ENCODE data around the gene ALOX5.
"Not testable (repeated sequence)": the region's sequence is repeated elsewhere in the genome, so short reads cannot be mapped to it uniquely, and the experiment has no call there.

ALOX5 gene

DNA sequence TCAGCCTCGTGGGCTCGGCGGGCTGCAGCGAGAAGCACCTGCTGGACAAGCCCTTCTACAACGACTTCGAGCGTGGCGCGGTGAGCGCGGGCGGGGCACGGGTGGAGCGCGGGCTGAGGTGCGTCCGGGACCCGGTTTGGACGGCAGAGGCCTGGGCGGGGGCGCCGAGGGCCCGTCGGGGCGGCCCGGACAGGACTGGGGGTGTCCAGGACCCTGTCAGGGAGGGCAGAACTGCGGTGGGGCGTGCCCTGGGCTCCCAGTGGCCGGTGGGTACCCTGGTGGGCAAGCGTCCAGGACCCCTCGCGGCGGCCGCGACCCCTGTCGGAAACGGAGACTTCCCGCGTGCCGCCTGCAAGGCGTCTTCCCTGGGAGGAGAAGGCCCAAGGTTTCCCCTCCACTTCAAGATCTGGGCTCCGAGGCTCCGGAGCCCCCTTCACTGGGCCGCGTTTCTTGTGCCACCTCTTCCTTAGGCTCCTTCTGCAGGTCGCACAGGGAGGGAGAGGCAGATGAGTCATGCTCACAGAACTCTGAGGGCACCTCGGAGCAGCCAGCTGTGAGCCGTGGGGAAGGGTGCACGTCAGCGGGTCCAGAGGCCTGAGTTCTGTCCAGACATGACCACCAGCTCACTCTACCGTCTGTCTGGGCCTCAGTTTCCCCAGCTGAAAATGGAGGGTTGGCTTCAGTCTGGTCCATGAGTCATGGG, 485 bp downstream of the ALOX5 start:
- DNase-seq (ENCODE audit: low read depth in 2 of 2) = no peak

GRCh38 chr10:45375101-45375500, 1.1 kb downstream of the ALOX5 start:
- DNase-seq (ENCODE audit: low read depth in 2 of 2) = no peak

GRCh38 chr10:45375716-45376231, 1.8 kb downstream of the ALOX5 start:
- DNase-seq (ENCODE audit: low read depth in 2 of 2) = no peak

DNA sequence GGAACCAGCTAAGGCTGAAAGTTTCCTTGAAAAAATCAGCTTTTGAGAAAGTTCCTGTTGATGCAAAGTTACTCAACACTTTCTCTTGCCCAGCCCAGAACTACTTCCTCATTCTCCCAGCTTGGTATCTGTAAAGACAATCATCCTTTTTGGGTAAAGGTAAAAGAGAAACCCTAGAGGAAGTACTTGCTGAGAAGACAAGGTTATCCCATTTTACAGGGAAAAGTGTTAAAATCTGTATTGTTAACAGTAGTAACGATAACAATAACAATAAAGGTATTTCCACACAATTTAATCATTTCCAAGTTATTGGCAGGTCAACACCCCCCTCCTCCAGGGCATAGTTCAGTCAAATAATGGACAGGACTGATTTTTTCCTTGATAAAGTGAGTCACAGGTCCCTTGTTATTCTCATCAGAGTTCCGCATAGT, 2.4 kb downstream of the ALOX5 start:
- DNase-seq (ENCODE audit: low read depth in 2 of 2) = no peak

DNA sequence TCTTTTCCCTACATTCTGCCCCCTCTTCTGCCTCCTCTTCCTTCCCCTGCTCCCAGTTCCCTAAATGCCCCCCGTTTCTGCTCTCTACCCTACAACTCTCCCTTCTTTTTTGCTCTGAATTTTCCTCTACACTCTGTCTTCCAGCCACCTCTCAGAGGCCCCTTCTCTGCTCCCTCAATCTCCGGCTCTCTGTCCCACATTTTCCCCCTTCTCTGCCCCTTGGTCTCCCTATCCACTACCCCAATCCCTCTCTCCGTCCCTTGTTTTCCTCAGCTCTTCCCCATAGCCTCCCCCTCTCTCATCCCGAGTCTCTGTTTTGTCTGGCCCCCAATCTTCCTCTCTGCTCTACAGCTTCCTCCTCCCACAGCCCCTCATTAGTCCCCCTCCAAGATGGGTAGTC, 3.3 kb downstream of the ALOX5 start:
- DNase-seq (ENCODE audit: low read depth in 2 of 2) = no peak

GRCh38 chr10:45377858-45378257, 3.8 kb downstream of the ALOX5 start:
- no peak for DNase-seq (ENCODE audit: low read depth in 2 of 2)

DNA sequence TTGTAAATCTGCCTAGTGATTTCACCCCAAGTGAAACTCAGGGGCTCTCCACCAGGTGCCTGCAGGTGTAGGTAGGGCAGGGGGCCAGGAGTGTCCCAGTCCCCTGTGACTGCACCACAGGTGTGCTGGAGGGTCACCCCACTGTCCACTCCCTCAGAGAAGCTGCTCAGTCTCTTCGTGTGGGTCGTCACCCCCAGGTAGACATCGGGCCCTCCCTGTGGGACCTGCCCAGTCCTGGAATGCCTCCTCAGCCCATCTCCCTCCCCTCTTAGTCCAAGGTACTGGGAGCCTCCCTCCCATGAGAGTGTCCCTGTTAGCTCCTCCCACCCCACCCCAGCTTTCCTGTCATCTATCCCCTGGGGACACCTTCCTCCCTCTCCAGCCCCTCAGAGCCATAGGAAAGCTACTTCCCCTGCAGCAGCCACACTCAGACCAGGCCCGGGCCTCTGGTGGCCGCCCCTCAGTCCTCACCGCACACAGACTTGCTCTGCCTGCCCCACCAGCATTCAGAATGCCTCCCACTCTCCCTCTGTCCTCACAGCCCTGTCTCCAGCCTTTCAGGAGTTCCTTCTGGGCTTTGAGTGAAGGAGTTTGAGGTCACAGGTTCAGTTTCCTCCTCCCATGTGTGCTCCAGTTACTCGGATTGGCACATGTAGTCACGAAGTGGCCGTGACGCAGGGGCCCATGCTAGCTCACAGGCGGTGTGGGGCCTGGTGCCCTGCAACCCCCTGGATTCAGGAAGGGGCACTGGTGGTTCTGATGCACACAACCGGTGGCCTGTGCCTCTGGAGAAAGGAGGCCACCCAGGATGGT, 5.1 kb downstream of the ALOX5 start:
- DNase-seq (ENCODE audit: low read depth in 2 of 2) = no peak

DNA sequence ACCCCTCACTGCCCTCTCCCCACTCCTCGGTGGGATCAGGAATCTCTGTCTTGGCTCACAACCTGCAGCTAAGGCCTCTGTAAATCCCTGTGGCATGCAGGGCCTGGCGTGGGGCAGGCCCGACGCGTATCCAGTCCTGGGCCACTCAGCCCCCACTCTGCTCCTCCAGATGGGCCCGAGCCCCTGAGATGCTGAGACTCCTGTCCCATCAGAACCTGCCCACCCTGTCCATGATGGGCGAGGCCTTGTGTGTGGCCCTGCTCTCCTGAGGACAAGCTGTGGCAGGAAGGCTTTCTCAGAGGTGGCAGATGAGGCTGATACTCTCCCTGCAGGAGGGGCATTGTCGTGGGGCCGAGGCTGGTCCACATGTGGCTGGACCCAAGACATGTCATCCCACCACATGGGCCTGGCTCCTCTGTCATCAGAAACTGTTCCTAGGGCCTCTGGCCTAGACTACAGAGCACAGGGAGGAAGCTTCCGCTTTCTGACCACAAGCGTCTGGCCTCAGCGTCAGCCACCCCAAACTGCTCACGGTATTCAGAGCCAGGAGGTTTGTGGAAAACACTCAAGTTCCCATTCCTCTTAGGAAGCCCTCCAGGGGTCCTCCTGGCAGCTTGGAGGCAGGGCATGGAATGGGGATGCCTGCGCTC, 6.0 kb downstream of the ALOX5 start:
- no peak for DNase-seq (ENCODE audit: low read depth in 2 of 2)

DNA sequence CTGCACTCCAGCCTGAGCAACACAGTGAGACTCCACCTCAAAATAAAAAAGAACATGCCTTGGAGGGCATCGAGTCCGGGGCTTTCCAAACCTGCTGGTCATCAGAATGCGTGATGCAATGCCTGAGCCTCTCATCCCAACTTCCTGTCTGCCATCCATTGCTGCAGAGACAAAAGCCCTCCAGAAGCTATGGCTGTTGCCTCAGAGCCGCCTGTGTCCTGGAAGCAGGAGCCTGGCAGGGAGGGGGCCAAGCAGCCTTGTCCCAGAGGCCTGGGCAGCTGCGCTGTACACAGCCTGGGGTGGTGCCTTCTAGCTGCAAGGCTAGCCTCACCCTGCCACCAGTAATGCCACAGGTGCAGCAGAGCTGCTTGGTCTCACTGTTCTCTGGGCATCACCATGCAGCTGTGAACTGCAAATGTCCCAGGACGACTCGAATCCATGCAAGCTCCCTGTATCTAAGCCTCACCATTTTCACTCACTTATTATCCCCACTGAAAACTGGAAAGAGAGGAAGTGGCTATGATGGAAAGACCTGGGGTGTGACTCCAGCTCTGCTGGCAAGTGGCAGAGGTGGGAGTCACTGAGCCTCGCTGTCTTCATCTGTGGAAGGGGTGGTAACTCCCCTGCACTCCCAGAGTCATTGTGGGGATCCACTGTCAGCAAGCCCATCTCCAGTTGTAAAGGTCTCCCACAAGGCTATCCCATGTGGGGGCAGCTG, 7.0 kb downstream of the ALOX5 start:
- DNase-seq (ENCODE audit: low read depth in 2 of 2) = no peak

- no peak for DNase-seq (ENCODE audit: low read depth in 2 of 2)
Observed at GRCh38 chr10:45382591-45382990, 8.6 kb downstream of the ALOX5 start.

- no peak for DNase-seq (ENCODE audit: low read depth in 2 of 2)
Observed at GRCh38 chr10:45383682-45384330, 9.8 kb downstream of the ALOX5 start.

GRCh38 chr10:45386657-45387056, 12.6 kb downstream of the ALOX5 start:
- no peak for DNase-seq (ENCODE audit: low read depth in 2 of 2)

GRCh38 chr10:45387096-45387893, 13.3 kb downstream of the ALOX5 start:
- DNase-seq (ENCODE audit: low read depth in 2 of 2) = no peak

DNA sequence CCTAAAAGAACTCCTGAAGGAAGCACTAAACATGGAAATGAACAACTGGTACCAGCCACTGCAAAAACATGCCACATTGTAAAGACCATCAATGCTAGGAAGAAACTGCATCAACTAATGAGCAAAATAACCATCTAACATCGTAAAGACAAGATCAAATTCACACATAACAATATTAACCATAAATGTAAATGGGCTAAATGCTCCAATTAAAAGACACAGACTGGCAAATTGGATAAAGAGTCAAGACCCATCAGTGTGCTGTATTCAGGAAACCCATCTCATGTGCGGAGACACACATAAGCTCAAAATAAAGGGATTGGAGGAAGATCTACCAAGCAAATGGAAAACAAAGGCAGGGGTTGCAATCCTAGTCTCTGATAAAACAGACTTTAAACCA, 15.7 kb downstream of the ALOX5 start:
- not testable (repeated sequence) for DNase-seq (ENCODE audit: low read depth in 2 of 2)

DNA sequence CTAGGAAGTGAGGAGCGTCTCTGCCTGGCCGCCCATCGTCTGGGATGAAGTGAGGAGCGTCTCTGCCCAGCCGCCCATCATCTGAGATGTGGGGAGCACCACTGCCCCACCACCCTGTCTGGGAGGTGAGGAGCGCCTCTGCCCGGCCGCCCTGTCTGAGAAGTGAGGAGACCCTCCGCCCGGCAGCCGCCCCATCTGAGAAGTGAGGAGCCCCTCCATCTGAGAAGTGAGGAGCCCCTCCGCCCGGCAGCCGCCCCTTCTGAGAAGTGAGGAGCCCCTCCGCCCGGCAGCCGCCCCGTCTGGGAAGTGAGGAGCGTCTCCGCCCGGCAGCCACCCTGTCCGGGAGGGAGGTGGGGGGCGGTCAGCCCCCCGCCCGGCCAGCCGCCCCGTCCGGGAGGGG, 17.6 kb downstream of the ALOX5 start:
- DNase-seq (ENCODE audit: low read depth in 2 of 2) = not testable (repeated sequence)

GRCh38 chr10:45395554-45395953, 21.5 kb downstream of the ALOX5 start:
- DNase-seq (ENCODE audit: low read depth in 2 of 2) = no peak

- no peak for DNase-seq (ENCODE audit: low read depth in 2 of 2)
Observed at GRCh38 chr10:45398595-45398994, 24.6 kb downstream of the ALOX5 start.

DNA sequence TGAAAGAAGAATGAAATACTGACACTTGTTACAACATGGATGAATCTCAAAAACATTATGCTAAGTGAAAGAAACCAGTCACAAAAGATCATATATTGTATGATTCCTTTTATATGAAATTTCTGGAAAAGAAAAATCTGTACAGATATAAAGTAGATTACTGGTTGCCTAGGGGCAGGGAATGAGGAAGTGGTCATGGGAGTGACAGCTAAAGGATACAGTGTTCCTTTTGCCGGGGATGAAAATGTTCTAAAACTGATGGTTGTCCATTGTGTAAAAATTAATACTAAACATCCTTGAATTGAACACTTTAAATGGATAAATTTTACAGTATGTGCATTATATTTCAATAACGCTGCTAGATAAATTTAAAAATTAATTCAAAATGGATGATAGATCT, 25.1 kb downstream of the ALOX5 start:
- DNase-seq (ENCODE audit: low read depth in 2 of 2) = no peak

DNA sequence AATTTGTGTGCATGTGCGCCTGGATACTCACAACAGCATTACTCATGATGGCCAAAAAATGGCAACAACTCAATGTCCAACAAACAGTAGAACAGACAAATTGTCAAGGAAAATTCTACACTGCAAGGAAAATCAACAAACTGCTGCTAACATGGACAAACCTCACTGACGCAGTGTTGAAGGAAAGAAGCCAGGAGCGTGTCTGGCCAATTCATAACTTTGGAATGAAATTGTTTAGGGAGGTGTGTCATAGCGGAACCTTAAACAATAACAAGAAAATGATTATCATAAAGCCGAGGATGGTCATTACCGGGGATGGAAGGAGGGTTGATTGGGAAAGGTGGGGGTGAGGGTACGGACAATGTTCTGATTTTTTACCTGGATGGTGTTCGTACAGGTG, 29.1 kb downstream of the ALOX5 start:
- no peak for DNase-seq (ENCODE audit: low read depth in 2 of 2)

DNA sequence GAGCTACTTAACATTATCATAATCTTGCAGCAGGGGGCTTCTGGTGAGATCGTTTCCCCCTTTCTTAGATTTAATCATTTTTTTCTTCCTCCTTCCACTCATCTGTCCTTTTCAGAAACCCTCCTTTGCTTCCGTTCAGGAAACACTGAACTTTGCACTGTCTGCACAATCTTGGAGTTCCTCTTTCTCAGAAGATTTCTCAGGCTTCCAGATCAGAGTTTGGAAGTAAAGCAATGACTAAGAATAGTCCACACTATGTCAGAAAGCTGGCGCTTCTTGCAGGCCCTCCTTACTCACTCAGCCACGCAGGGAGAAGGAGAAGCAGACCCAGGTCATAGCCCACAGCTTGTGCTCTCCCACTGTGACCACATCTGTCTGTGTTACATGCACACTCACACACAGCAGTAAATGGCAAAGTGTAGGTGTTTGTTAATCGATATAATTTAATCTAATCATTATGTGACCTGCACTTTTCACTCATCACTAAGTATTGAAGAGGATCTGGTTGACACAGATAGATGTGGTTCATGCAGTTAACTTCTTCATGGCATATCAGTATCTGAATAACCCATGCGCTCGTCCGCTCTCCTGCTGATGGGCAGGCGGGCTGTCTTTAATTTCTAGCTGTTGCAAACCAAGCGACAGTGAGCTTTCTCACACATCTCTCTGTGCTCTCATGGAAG, 30.2 kb downstream of the ALOX5 start:
- no peak for DNase-seq (ENCODE audit: low read depth in 2 of 2)
